Keratinocyte (primary cell): ENCODE measurements around the gene LHPP. TPM values are rescaled to one million over a fixed set of nuclear protein-coding genes. Genes with fewer than 3 reads are reported as not detected.

Source experiments
- DNase-seq: peaks from one replicate; pipeline ENCODE4 v3.0.0-alpha.2; 2011; ENCODE audit warnings: low read depth, missing footprints, low spot score
- FAIRE-seq: peaks from 2 replicates; lab custom pipeline; 2011; peaks lifted over from hg19 to GRCh38; lab: Jason Lieb, UNC
- H2AFZ ChIP-seq: 2 replicates; pipeline ENCODE4 v1.6.0; 2012; ENCODE audit warnings: low read length, control low read depth, inconsistent platforms; ENCODE audit not compliant: control insufficient read depth
- H3K27ac ChIP-seq: 2 replicates; pipeline ENCODE4 v1.5.1; 2011; ENCODE audit warnings: low read length; ENCODE audit not compliant: control insufficient read depth, insufficient read depth
- H3K27me3 ChIP-seq: 3 replicates; pipeline ENCODE4 v1.6.0; 2011; ENCODE audit warnings: low read length; ENCODE audit not compliant: control insufficient read depth, insufficient read depth; ENCODE audit errors: extremely low read depth
- H3K36me3 ChIP-seq, 2 experiments: 2 replicates in 1 of 2; 3 replicates in 1 of 2; pipeline ENCODE4 v1.5.1; 2011; ENCODE audit warnings: low read length in 2 of 2, mild to moderate bottlenecking in 1 of 2; ENCODE audit not compliant: control insufficient read depth in 2 of 2, insufficient read depth in 2 of 2; ENCODE audit errors: extremely low read depth in 1 of 2
- H3K4me1 ChIP-seq: 3 replicates; pipeline ENCODE4 v1.5.1; 2011; ENCODE audit warnings: low read length; ENCODE audit not compliant: control insufficient read depth, insufficient read depth; ENCODE audit errors: extremely low read depth
- H3K4me2 ChIP-seq: 3 replicates; pipeline ENCODE4 v1.6.0; 2011; ENCODE audit warnings: low read depth, low read length; ENCODE audit not compliant: control insufficient read depth, insufficient read depth; ENCODE audit errors: extremely low read depth
- H3K4me3 ChIP-seq, 3 experiments: fragments of 200-600 bp in 1 of 3; sonication (generic) in 1 of 3; 2 replicates in 2 of 3; 3 replicates in 1 of 3; pipeline ENCODE4 v1.5.1; 2011 to 2016; ENCODE audit warnings: low read length in 3 of 3, mild to moderate bottlenecking in 3 of 3, control low read depth in 2 of 3, inconsistent platforms in 1 of 3, low read depth in 1 of 3, mixed read lengths in 1 of 3, mixed run types in 1 of 3, moderate library complexity in 1 of 3; ENCODE audit not compliant: control insufficient read depth in 2 of 3, insufficient read depth in 2 of 3; ENCODE audit errors: extremely low read depth in 1 of 3
- H3K79me2 ChIP-seq: 2 replicates; pipeline ENCODE4 v1.6.0; 2012; ENCODE audit warnings: low read length; ENCODE audit not compliant: control insufficient read depth, insufficient read depth
- H3K9ac ChIP-seq: 3 replicates; pipeline ENCODE4 v1.6.0; 2011; ENCODE audit warnings: low read length; ENCODE audit not compliant: control insufficient read depth, insufficient read depth; ENCODE audit errors: extremely low read depth
- H3K9me1 ChIP-seq: 3 replicates; pipeline ENCODE4 v1.6.0; 2011; ENCODE audit warnings: low read length; ENCODE audit not compliant: control insufficient read depth, insufficient read depth; ENCODE audit errors: extremely low read depth
- H3K9me3 ChIP-seq: 2 replicates; pipeline ENCODE4 v1.5.1; 2012; ENCODE audit warnings: low read depth, low read length; ENCODE audit not compliant: control insufficient read depth
- H4K20me1 ChIP-seq: 3 replicates; pipeline ENCODE4 v1.6.0; 2011; ENCODE audit warnings: low read length; ENCODE audit not compliant: control insufficient read depth, insufficient read depth; ENCODE audit errors: extremely low read depth
- EZH2 ChIP-seq: IDR thresholded peaks from one replicate; pipeline ENCODE4 v1.6.1; 2012; ENCODE audit warnings: inconsistent platforms, mild to moderate bottlenecking, low read length, moderate library complexity
- dilution Hi-C: fragments of 300-500 bp; cut with MboI; formaldehyde crosslinking; loops from one replicate; pipeline ENCODE4 v1.7.0; 2020; ENCODE audit warnings: low sequenced_read_pairs; ENCODE audit not compliant: extremely low pct_ligation_motif_present
- polyA plus RNA-seq, 5 experiments: library from polyadenylated mRNA; depleted of rRNA in 3 of 5; stranded (reverse) in 3 of 5; stranded (forward) in 1 of 5; unstranded in 1 of 5; fragments of >200 nt; gene quantifications; 1 replicate in 1 of 5; 2 replicates in 3 of 5; 3 replicates in 1 of 5; pipeline versions ENCODE4 v1.2.1 to v1.2.3, GENCODE V29; 2011 to 2012; ENCODE audit warnings: missing spikeins in 2 of 5, low read depth in 1 of 5, low replicate concordance in 1 of 5
- TF ChIP-seq, protein P1 (sequence below), 3 experiments: IDR thresholded peaks in 1 of 3; conservative IDR thresholded peaks in 1 of 3; optimal IDR thresholded peaks in 1 of 3; 2 replicates in 2 of 3; 3 replicates in 1 of 3; pipeline versions ENCODE3 to v1.5.1; 2011; ENCODE audit warnings: low read length in 3 of 3, mild to moderate bottlenecking in 3 of 3, moderate library complexity in 2 of 3, control low read depth in 1 of 3, inconsistent platforms in 1 of 3; ENCODE audit not compliant: insufficient read depth in 2 of 3; ENCODE audit errors: extremely low read depth in 1 of 3

The LHPP gene
- polyA plus RNA-seq, 1 donor (not counting 4 experiments of a cell fraction or from before 2014, with no cell fraction given): 13.1 TPM

DNA sequence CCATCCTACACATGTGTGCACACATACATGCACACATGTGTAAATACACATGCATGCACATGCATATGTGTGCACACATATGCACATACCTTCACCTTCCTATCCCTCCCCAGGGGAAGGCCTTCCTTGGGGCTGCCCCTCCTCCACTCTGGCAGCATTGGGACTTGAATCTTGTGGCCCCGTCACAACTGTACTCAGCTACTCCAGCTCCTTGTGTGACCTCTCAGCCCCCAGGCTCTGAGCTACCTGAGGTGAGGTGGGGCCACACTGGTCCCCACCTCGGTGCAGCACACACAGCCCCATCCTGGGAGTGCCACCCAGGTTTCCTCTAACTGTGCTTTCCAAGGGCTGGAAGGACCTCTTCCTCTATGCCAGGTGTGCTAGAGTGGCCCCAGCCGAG is 116.0 kb downstream of the LHPP start:
- no peak for DNase-seq
- no peaks in the 10 kb centered on the region for H4K20me1 ChIP-seq
- peaks cover 5% of the 10 kb centered on the region for H3K4me1 ChIP-seq
- no peaks in the 10 kb centered on the region for H3K9me1 ChIP-seq
- H3K27ac ChIP-seq: no peak overlapping the region
- H2AFZ ChIP-seq: no peak overlapping the region
- H3K9me3 ChIP-seq: no peaks in the 10 kb centered on the region
- dilution Hi-C loops: no loop called here
- TF ChIP-seq EZH2: no peak
- TF ChIP-seq, protein P1, sequence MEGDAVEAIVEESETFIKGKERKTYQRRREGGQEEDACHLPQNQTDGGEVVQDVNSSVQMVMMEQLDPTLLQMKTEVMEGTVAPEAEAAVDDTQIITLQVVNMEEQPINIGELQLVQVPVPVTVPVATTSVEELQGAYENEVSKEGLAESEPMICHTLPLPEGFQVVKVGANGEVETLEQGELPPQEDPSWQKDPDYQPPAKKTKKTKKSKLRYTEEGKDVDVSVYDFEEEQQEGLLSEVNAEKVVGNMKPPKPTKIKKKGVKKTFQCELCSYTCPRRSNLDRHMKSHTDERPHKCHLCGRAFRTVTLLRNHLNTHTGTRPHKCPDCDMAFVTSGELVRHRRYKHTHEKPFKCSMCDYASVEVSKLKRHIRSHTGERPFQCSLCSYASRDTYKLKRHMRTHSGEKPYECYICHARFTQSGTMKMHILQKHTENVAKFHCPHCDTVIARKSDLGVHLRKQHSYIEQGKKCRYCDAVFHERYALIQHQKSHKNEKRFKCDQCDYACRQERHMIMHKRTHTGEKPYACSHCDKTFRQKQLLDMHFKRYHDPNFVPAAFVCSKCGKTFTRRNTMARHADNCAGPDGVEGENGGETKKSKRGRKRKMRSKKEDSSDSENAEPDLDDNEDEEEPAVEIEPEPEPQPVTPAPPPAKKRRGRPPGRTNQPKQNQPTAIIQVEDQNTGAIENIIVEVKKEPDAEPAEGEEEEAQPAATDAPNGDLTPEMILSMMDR (optimal IDR thresholded peaks at IDR 0.05 in 1 of 3, IDR thresholded peaks at IDR 0.05 in 1 of 3, conservative IDR thresholded peaks at IDR 0.05 in 1 of 3; ENCODE audit: extremely low read depth in 1 of 3, insufficient read depth in 2 of 3, low read length in 3 of 3): no peak
- H3K4me3 ChIP-seq: no peak overlapping the region
- no peak overlapping the region for H3K4me2 ChIP-seq
- FAIRE-seq: no peak
- no peaks in the 10 kb centered on the region for H3K79me2 ChIP-seq
- H3K27me3 ChIP-seq: no peaks in the 10 kb centered on the region
- H3K9ac ChIP-seq: no peak overlapping the region
- no peaks in the 10 kb centered on the region for H3K36me3 ChIP-seq

DNA sequence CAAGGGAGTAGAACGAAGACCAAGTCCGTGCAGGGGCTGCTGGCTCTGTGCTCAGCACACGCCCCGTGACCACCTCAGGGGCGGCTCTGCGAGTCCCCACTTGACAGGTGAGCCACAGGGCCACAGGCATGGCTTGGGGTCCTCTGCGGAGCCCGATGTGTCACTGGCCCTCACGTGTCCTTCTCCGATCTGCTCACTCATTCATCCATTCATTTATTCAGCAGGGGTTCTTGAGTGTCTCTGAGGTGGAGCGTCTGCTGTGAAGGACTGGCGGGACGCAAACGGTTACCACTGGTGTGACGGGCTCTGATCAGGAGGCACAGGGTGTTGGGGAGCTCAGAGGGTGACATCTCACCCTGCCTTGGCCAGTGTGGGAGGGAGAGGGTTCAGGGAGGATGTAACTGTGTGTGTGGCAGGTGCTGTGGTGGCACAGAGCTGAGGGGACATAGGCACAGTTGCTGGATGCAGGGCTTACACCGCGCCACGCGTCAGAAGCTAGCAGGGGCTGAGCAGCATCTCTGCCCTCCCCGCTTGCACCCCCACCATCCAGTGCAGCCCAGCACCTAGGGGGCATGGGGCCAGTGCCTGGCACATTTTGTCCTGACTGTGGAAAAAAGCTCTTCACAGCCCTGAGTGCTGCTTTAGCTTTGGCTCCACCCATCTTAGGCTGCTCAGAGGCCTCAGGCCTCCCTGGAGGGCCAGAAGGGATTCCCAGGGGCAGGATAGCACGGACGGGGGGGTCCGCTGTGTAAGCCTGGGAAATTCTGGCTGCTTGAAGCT is 116.8 kb downstream of the LHPP start:
- no peaks in the 10 kb centered on the region for H3K36me3 ChIP-seq
- no peak overlapping the region for H3K4me3 ChIP-seq
- no peak for DNase-seq
- no peak for TF ChIP-seq EZH2
- TF ChIP-seq, protein P1 (optimal IDR thresholded peaks at IDR 0.05 in 1 of 3, IDR thresholded peaks at IDR 0.05 in 1 of 3, conservative IDR thresholded peaks at IDR 0.05 in 1 of 3; ENCODE audit: extremely low read depth in 1 of 3, insufficient read depth in 2 of 3, low read length in 3 of 3): no peak
- H3K27ac ChIP-seq: no peak overlapping the region
- H3K4me1 ChIP-seq: peaks cover 5% of the 10 kb centered on the region
- peak overlapping the region; percentile 40 for H3K4me2 ChIP-seq
- no peaks in the 10 kb centered on the region for H4K20me1 ChIP-seq
- H3K79me2 ChIP-seq: no peaks in the 10 kb centered on the region
- H3K27me3 ChIP-seq: no peaks in the 10 kb centered on the region
- H2AFZ ChIP-seq: no peak overlapping the region
- H3K9me1 ChIP-seq: no peaks in the 10 kb centered on the region
- H3K9ac ChIP-seq: no peak overlapping the region
- dilution Hi-C loops: no loop called here
- no peak for FAIRE-seq
- no peaks in the 10 kb centered on the region for H3K9me3 ChIP-seq
